DND-41 (cell line): ENCODE measurements around the gene GALNT18.

ENCODE experiments used
- CTCF ChIP-seq: IDR thresholded peaks from 2 replicates; pipeline ENCODE4 v1.5.1; 2012; ENCODE audit warnings: borderline replicate concordance, low read length, moderate library complexity, mild to moderate bottlenecking; ENCODE audit not compliant: poor library complexity, severe bottlenecking; ENCODE audit errors: extremely low read depth
- EZH2 ChIP-seq: IDR thresholded peaks from 3 replicates; pipeline ENCODE4 v1.6.1; 2012; ENCODE audit warnings: borderline replicate concordance, low read depth, mild to moderate bottlenecking, moderate library complexity, low read length, inconsistent platforms; ENCODE audit not compliant: severe bottlenecking

DNA sequence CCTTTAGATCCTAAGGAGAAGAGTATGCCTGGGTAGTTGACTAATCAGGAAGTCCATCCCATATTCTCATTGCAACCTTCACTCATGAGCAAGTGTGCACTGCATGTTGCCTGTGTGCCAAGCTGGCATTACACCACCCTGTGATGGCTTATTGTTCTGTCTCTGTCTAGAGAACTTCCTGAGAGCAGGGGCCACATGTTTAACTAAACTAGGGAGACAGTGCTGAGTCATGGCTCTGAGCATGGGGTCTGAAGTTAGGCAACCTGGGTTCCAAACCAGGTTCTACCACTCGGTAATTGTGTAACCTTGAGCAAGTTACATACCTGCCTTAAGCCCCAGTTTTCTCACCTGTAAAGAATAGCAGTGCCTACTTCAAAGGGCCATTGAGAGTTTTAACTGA lies 308.4 kb downstream of the GALNT18 start:
- TF ChIP-seq CTCF = no peak
- TF ChIP-seq EZH2 = no peak
